ENCODE data around the gene ZNF609. TPM values are rescaled to one million over a fixed set of nuclear protein-coding genes. Genes with fewer than 3 reads are reported as not detected.
"Not testable (repeated sequence)": the region's sequence is repeated elsewhere in the genome, so short reads cannot be mapped to it uniquely, and the experiment has no call there.

Gene ZNF609
- polyA plus RNA-seq, 12 donors = 13.2 to 23.3 (median 16.4) TPM; not detected in 1

DNA sequence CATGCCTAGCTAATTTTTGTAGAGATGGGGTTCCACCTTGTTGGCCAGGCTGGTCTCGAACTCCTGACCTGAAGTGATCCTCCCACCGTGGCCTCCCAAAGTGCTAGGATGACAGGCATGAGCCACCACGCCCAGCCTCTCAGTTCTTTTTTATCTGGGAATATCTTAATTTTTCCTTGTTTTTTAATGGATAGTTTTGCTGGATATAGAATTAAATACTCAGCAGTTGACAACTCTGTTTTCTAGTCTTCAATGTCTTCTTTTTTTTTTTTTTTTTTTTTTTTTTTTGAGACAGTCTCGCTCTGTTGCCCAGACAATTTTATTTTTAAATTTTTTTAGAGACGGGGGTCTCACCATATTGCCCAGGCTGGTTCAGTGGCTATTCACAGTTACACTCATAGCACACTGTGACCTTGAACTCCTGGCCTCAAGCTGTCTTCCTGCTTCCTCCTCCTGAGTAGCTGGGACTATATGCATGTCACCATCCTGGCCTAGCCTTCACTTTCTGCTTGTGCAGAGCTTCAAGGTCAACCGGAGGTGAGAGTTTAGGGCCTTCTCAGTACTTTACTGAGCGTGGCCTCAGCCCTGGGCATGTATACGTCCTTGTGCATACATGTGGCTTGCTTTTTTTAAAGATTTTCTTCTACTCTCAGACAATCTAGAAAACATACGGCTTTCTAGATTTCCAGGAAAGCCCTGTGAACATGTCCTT is 120.5 kb downstream of the ZNF609 start:
- no peak for DNase-seq

DNA sequence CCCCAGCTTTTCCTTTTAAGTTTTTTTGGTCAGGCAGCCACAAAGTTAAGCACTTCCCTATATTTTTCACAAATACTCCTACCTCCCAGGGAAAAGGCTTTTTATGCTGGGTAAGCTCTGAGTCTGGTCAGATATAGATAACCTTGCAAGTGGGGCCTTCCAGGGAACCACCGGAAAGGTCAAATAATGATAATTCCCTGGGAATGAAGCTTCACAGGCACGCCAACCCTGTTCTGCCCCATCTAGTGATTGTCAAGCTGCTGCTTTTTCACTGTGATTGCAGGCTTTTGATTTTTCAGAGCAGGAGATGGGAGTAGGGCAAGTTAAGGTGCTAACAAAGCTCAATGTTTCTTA is 121.0 kb downstream of the ZNF609 start:
- no peak for DNase-seq

DNA sequence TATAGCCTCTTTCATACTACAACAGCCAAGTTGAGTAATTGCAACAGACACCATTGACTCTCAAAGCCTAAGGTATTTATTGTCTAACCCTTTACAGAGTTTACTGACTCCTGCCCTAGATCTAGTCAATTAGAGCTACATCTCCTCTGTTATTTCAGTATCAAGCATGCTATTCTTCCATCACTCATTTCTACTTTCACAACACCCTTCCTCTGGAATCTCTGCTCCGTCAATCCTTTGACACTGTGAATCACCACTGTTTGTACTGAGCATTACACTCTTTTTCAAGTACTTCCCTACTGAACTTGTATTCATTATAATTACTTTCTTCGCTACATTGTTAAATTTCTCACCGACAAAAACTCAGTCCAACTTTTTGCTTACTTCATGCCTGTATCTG is 121.8 kb downstream of the ZNF609 start:
- DNase-seq = no peak

DNA sequence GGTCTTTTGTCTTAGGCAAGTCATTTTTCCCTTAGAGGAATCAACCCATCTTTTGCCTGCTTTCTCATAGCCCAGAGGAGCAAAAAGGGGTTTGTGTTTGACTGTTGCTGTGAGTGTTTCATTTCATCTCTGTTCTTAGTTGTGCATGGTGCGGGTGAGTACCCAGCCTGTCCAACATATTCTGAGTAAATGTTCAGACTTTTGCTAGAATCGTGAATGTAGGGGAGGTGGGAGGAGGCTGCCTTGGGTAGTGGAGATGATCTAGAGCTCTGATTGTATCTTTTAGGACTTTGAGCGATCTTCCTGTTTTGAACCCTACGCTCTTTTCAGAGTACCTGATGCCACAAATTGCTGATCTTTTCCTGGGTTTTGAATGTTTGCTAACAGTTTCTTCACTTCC is 123.1 kb downstream of the ZNF609 start:
- DNase-seq = no peak

DNA sequence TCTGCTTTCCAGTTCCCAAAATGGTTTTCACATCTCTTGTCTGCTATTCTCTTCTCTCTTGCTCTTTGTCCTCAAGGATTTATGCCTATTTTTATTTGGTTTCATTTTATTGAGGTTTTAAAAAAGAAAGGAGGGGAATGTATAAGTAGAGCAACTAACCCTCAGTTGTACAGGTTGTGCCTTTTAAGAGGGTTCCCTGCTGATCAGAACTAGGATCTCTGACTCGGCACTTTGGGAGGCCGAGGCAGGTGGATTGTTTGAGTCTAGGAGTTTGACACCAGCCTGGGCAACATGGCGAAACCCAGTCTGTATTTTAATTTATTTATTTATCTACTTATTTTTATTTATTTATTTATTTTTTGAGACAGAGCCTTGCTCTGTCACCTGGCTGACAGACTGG is 123.6 kb downstream of the ZNF609 start:
- DNase-seq = no peak

DNA sequence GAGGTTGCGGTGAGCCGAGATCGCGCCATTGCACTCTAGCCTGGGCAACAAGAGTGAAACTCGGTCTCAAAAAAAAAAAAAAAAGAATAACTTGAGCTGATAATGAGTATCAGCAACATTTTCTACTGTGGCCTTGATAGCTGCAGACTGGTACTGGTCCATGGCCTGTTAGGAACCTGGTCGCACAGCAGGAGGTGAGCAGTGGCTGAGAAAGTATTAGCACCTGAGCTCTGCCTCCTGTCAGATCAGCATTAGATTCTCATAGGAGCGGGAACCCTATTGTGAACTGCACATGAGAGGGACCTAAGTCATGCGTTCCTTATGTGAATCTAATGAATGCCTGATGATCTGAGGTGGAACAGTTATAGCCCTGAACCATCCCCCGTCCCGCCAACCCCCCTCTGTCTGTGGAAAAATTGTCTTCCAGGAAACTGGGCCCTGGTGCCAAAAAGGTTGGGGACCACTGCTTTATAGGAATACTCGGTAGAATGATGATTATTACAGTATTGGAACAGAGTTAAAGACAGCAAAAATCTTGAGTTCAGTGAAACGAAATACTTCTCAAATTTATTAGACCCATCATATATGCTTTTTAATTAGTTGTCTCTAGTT is 126.0 kb downstream of the ZNF609 start:
- DNase-seq = peak; percentile 63

DNA sequence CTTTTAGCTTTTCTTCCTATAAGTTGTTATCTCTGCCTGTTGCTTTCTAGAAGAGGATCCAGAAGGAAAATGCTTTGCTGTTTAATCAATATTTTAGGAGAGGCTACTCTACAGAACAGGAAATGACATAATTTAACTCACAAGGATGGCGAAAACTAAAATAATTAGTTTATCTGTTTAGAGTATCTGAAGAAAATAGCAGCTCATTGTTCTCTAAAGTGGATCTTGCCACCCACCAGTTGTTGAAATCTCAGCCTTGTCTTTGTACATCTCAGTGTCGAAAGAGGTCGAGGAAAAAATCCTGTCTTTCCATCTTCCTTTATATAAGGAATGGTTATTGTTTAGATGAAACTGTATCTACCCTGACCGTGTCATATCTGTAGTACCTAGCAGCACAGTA is 126.6 kb downstream of the ZNF609 start:
- no peak for DNase-seq

DNA sequence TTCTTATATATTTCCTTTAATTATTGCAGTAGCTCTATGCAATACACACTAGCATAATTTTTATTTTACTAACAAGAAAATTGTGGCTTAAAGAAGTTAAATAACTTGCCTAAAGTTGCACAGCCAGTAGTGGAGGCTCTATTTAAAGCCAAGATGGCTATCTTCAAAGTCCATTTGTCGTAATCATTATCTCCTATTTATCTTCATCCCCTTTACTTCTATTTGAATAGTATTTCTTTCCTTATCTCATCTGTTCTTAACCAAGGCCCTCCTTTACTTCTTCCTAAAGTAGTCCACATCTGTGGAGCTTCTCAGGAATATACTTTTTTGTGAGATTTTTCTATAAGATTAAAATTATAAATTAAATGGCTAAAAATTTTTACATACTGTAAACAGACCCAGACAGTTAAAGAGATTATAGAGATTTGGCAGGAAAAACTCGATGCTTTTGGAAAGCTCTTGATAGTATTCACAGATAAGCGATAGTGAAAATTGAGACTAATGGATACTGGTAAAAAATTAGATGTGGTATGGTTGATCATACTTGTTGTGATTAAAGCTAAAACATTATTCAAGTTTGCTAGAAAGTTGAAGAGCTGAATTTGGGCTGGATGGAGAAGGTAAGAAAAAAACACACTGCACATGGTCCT is 129.2 kb downstream of the ZNF609 start:
- DNase-seq = no peak

DNA sequence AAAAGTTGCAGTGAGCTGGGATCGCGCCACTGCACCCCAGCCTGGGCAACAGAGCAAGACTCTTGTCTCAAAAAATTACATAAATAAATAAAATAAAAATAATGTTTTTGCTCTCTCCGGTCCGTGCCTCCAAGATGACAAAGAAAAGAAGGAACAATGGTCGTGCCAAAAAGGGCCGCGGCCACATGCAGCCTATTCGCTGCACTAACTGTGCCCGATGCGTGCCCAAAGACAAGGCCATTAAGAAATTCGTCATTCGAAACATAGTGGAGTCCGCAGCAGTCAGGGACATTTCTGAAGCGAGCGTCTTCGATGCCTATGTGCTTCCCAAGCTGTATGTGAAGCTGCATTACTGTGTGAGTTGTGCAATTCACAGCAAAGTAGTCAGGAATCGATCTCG is 132.5 kb downstream of the ZNF609 start:
- not testable (repeated sequence) for DNase-seq

DNA sequence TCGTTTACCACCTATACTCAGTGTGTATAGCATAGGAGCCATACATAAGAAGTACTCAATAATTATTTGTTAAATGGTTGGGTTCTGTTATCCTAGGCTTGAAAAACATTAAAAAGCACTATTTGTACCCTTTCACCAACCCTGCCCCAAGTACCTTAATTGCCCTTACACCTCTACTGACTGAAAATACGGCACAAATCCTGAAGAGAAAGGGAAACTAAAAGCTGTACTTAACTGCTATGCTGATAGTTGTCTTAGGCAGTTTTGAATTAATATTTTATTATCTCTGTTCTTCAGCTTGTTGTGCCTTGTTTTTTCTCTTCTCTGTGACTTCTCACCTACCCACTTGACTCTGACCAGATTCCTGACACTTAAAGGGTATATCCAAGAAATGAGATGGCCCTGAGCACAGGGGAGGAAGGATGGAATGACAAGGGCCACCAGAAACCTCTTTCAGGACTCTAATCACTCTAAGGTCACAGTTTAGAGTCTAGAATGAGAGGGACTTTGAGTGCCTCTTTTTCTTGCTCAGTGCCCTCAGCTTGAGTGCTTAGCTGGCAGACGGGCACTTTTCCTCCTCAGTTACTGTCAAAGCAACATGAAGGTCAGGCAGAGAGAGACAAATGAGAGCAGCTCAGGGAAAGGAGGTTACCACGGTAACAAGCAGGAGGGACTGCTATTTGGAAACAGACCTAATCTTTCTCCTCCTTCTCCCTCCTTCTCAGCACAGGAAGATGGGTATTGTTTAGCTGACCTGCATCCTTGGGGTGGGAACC is 136.5 kb downstream of the ZNF609 start:
- DNase-seq = peak; percentile 15

DNA sequence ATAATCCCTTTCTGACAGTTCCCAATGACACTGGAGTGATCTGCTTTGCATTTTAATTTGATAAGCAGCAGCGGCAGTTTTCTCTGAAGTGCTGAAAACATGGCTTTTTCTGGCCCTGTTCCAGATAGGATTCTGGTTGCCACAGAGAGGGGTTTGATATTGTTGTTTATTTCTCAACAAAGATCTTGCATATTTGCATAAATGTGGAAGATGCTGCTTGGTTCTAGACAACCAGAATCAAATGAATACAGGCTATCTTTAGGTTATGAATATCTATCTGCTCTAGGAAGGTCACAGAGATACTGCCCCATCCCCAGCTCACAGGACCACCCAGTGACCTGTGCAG is 137.1 kb downstream of the ZNF609 start:
- DNase-seq = no peak

DNA sequence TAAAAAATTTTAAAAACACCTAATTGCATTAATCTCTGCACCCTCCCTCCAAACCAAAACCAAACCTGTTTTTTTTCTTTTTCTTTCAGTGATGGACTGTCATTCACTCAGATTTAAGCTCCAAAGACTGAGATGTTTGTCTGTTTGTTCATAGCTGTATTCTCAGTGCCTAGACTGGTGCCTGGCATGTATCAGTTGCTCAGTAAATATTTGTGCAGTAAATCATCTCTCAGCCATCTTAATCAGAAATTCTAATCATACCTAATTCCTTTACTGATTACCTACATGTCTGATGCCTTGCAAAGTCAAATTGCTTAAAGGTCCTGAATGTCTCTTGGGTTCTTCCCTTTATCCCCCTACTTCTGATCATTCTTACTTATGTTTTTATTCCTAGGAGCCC is 138.8 kb downstream of the ZNF609 start:
- no peak for DNase-seq

DNA sequence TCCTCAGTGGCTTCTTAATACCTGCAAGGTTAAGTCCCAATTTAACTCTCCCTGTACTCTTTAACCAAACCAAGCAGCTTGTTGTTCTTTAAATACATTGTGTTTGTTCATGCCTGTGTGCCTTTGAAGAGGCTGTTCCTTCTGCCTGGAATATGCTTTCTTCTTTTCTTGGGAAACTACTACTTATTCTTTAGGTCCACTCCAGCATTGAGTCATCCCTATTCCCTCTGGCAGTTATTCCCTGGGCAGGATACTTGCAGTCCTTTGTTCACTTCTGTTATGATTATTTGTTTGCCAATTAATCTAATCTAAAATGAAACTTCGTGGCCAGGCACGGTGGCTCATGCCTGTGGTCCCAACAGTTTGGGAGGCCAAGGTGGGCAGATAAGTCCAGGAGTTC is 139.3 kb downstream of the ZNF609 start:
- no peak for DNase-seq

DNA sequence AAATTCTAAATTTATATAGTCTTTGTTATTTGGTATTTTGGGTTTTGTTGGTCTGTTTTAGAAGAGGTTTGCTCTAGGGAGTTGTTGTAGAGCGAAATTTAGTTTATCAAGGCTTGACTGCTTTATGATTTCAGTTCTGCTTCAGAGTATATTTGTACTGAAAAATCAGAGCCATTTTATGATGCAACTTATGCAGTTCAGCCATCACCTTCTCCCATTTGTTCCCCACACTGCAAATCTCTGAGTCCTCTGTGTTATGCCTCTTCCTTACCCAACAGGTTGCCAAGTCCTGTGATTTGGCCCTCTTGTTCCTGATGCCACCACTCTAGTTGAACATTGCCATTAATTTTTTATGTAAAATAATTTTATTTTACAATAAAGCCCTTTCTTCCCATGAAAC is 140.4 kb downstream of the ZNF609 start:
- DNase-seq = no peak

DNA sequence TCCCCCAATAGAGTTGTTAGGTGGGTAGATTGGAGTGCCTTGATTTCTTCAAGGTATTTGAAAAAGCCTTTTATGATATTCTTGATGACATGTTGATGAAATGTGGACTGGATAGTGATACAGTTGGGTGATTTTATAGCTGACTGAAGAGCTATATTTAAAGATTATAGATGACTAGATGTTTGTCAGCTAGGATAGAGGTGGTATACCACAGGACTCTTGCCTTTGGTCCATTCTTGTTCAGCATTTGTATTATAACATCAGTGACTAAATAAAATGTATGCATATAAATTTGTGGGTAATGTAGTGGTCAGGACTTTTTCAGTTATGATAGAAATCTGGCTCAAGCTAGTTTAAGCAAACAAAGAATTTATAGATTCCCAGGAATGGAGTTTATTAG is 143.9 kb downstream of the ZNF609 start:
- DNase-seq = no peak

DNA sequence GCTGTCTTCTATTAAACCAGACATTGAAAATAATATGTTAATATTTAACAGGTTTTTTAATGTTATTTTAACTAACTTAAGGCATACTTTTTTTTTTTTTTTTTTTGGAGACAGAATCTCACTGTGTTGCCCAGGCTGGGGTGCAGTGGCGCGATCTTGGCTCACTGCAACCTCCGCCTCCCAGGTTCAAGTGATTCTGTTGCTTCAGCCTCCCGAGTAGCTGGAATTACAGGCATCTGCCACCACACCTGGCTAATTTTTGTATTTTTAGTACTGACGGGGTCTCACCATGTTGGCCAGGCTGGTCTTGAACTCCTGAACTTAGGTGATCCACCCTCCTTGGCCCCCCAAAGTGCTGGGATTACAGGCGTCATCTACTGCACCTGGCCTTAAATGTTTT is 147.0 kb downstream of the ZNF609 start:
- DNase-seq = not testable (repeated sequence)

DNA sequence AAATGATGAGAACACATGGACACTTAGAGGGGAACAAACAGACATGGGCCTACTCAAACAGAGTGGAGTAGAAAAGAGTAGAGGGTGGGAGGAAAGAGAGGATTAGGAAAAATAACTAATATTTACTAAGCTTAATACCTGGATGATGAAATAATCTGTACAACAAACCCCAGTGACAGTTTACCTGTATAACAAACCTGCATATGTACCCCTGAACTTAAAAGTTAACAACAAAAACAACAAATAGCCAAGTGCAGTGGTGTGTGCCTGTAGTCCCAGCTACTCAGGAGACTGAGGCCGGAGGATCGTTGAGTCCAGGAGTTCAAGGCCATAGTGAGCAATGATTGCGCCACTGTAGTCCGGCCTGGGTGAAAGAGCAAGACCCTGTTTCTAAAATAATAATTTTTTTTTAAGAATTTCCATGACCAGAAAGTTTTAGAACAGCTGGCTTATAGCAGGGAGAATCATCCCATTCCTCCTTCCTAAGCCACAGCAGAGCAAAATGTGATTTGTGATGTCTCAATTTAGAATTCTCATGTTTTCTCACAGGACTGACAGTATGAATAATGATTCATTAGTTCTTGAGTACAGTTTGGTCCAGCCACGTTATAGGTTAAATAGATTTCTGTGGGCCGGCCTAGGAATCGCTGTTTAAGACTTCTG is 150.0 kb downstream of the ZNF609 start:
- DNase-seq = no peak

DNA sequence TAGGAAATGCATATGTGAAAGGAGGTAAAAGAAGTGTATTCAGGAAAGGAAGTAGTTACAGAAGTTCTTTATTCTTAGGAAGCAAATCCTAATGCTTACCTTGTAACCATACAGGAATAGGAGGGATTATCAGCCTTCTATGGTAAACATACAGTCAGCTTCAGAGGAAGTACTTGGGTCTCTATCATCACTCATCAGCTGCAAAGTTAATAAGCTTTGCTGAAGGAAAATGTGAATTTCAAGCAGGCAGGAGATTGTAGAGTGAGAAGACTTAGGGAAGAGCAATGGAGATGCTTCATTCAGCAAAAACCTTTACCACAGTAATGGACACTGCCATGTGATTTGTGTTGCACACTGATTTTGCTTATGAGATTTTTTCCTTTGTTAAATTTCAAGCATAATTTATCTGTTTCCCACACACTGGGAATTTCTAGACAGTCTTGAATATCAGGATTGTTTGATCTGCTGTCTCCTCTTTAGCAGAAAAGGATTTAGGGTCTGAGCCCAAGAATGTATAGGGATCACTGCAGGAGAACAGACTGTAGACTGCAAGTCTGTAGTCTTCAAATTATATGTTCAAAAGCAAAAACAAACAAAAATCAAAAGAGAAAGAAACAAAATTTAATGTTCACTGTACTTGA is 150.8 kb downstream of the ZNF609 start:
- no peak for DNase-seq

DNA sequence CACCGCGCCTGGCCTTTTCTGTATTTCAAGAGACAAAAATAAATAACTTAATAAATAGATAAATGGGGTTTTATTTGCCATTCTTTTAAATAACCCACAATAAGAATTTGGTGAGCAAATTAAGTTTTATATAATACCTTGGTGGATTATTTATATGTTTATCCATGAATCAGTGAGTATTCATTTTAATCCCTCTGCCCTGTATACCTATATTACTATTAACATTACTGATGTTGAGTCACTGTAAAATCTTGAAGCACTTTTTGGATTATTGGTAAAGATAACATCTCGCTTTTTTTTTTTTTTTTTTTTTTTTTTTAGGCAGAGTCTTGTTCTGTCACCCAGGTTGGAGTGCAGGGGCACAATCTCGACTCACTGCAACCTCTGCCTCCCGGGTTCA is 154.1 kb downstream of the ZNF609 start:
- no peak for DNase-seq

DNA sequence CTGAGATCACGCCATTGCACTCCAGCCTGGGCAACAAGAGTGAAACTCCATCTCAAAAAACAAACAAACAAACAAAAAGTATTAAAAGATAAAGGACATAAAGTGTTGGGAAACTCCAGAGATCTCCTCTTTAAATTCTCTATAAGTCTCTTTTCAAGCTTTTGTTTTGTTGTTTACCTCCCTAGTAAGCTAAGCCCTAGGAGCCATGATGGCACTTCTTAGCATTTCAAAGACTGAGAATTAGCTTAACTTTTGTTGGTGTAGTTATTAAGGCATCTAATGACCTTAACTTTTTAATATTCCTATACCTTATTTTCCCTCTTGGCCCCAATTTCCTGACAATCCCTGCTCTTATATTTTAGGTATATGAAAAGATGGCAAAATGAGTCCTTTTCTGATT is 157.3 kb downstream of the ZNF609 start:
- no peak for DNase-seq

DNA sequence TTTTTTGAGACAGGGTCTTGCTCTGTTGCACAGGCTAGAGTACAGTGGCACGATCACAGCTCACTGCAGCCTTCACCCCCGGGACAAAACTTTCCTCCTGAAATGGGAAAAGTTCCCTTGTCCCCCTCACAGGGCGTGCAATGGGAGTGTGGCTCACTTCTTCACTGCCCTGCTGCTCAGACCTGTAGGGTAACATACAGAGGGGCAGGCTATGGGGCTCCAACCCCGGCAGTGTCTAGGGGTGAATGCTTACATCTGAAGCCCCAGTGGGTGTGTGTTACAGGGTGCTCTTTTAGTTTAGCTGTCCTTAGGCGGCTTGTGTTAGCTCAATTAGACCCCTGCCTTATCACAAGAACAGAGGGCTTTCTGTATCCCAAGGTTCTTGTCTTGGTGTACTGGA is 157.8 kb downstream of the ZNF609 start:
- no peak for DNase-seq

DNA sequence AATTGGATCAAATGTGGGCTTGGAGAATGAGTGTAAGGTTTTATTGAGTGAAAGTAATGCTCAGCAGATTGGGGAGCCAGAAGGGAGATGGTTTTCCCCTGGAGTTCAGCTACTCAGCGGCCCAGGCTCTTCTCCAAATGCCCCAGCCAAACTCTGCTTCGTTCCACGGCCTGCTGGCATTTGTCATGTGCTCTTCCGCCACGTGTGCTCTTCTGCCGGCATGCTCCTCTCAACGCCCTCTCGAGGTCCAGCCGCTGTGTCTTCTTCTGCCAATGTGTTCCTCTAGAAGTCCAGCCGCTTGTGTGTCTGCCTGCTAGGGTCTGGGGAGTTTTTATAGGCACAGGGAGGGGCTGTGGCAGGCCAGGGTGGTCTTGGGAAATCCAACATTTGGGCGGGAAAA is 158.2 kb downstream of the ZNF609 start:
- no peak for DNase-seq

Data from muscle of arm (tissue), 12 donors.